Measurements from ENCODE around the gene CTDP1.
A peak's percentile ranks its signal among the peaks of the same experiment; 100 is the strongest.

The CTDP1 gene

DNA sequence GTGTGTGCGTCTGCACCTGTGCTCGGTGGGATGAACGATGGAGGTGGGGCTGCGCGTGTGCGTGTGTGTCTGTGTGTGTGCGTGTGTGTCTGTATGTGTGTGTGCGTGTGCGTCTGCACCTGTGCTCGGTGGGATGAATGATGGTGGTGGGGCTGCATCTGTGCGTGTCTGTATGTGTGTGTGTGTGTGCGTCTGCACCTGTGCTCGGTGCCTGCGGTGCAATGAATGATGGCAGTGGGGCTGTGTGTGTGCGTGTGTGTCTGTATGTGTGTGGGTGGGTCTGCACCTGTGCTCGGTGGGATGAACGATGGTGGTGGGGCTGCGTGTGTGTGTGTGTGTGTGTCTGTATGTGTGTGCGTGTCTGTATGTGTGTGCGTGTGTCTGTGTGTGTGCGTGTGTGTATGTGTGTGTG, 48.5 kb upstream of the CTDP1 start:
- H3K36me3 ChIP-seq (ENCODE audit: control insufficient read depth in 2 of 2, insufficient read depth in 1 of 2, low read length in 2 of 2) = no peaks in the 10 kb centered on the region
- no peak overlapping the region for H3K4me3 ChIP-seq (ENCODE audit: low read depth, low read length)
- ChIA-PET POLR2A (no interaction called here), CTCF (no interaction called here)
- no peaks in the 10 kb centered on the region for H3K9me3 ChIP-seq (ENCODE audit: control insufficient read depth, insufficient read depth, low read depth, low read length)
- no peak overlapping the region for H3K27ac ChIP-seq (ENCODE audit: extremely low read depth, low read depth, low read length)
- TF ChIP-seq ZNF112 (tag by site-specific recombination; IDR thresholded peaks at IDR 0.05) = no peak
- TF ChIP-seq, protein P1, sequence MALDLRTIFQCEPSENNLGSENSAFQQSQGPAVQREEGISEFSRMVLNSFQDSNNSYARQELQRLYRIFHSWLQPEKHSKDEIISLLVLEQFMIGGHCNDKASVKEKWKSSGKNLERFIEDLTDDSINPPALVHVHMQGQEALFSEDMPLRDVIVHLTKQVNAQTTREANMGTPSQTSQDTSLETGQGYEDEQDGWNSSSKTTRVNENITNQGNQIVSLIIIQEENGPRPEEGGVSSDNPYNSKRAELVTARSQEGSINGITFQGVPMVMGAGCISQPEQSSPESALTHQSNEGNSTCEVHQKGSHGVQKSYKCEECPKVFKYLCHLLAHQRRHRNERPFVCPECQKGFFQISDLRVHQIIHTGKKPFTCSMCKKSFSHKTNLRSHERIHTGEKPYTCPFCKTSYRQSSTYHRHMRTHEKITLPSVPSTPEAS (tag by site-specific recombination; IDR thresholded peaks at IDR 0.05) = peak; percentile 93
- H3K4me1 ChIP-seq (ENCODE audit: control insufficient read depth, insufficient read depth, low read length) = no peaks in the 10 kb centered on the region

DNA sequence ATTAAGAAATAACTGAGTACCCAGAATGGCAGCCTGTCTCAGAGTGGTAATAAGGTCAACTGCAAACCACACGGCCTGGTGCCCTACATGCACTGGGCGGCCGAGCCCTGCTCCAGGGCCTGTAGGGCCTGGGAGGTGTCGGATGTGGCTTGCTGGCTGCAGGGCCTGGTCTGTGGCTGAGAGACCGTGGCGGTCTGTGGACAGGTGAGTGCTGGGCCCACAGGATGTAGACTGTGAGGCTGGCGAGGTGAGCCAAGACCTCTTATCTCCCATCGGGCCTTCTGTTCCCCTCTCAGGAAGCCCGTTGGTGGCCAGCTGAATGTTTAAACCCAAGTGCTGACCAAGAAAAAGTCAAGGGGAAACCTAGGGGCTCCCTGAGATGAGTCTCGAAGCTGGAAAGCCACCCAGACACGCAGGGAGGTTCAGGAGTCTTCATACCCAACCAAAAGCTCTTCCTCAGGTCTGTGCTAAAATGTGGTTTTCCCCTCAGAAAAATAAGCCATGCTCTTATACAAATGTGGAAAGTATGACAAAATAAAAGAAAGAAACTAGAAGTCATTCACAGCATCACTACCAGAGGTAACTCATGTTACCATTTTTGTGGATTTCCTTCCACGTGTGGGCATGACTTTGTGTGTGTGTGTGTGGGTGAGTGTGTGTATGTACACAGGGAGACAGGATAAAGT, 47.7 kb upstream of the CTDP1 start:
- TF ChIP-seq, protein P2, sequence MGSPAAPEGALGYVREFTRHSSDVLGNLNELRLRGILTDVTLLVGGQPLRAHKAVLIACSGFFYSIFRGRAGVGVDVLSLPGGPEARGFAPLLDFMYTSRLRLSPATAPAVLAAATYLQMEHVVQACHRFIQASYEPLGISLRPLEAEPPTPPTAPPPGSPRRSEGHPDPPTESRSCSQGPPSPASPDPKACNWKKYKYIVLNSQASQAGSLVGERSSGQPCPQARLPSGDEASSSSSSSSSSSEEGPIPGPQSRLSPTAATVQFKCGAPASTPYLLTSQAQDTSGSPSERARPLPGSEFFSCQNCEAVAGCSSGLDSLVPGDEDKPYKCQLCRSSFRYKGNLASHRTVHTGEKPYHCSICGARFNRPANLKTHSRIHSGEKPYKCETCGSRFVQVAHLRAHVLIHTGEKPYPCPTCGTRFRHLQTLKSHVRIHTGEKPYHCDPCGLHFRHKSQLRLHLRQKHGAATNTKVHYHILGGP (tag by site-specific recombination; IDR thresholded peaks at IDR 0.05) = no peak
- TF ChIP-seq, protein P3, sequence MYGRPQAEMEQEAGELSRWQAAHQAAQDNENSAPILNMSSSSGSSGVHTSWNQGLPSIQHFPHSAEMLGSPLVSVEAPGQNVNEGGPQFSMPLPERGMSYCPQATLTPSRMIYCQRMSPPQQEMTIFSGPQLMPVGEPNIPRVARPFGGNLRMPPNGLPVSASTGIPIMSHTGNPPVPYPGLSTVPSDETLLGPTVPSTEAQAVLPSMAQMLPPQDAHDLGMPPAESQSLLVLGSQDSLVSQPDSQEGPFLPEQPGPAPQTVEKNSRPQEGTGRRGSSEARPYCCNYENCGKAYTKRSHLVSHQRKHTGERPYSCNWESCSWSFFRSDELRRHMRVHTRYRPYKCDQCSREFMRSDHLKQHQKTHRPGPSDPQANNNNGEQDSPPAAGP (tag by site-specific recombination; IDR thresholded peaks at IDR 0.05) = no peak
- TF ChIP-seq, protein P4, sequence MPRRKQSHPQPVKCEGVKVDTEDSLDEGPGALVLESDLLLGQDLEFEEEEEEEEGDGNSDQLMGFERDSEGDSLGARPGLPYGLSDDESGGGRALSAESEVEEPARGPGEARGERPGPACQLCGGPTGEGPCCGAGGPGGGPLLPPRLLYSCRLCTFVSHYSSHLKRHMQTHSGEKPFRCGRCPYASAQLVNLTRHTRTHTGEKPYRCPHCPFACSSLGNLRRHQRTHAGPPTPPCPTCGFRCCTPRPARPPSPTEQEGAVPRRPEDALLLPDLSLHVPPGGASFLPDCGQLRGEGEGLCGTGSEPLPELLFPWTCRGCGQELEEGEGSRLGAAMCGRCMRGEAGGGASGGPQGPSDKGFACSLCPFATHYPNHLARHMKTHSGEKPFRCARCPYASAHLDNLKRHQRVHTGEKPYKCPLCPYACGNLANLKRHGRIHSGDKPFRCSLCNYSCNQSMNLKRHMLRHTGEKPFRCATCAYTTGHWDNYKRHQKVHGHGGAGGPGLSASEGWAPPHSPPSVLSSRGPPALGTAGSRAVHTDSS (tag by site-specific recombination; IDR thresholded peaks at IDR 0.05) = no peak
- TF ChIP-seq ZBTB8A (tag by site-specific recombination; IDR thresholded peaks at IDR 0.05) (no peak), ZIC2 (tag by site-specific recombination; IDR thresholded peaks at IDR 0.05) (no peak), ZNF2 (tag by site-specific recombination; IDR thresholded peaks at IDR 0.05) (no peak), YY1 (tag by site-specific recombination; IDR thresholded peaks at IDR 0.05) (no peak), ZBTB7A (tag by site-specific recombination; IDR thresholded peaks at IDR 0.05; ENCODE audit: low read depth) (no peak), ZNF596 (tag by site-specific recombination; IDR thresholded peaks at IDR 0.05) (no peak), PRDM1 (tag by site-specific recombination; IDR thresholded peaks at IDR 0.05) (no peak)
- TF ChIP-seq, protein P5, sequence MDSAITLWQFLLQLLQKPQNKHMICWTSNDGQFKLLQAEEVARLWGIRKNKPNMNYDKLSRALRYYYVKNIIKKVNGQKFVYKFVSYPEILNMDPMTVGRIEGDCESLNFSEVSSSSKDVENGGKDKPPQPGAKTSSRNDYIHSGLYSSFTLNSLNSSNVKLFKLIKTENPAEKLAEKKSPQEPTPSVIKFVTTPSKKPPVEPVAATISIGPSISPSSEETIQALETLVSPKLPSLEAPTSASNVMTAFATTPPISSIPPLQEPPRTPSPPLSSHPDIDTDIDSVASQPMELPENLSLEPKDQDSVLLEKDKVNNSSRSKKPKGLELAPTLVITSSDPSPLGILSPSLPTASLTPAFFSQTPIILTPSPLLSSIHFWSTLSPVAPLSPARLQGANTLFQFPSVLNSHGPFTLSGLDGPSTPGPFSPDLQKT (IDR thresholded peaks at IDR 0.05; ENCODE audit: borderline replicate concordance, low read depth, low read length) = no peak
- TF ChIP-seq, protein P6, sequence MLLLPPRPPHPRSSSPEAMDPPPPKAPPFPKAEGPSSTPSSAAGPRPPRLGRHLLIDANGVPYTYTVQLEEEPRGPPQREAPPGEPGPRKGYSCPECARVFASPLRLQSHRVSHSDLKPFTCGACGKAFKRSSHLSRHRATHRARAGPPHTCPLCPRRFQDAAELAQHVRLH (tag by site-specific recombination; IDR thresholded peaks at IDR 0.05) = no peak
- TF ChIP-seq, protein P7, sequence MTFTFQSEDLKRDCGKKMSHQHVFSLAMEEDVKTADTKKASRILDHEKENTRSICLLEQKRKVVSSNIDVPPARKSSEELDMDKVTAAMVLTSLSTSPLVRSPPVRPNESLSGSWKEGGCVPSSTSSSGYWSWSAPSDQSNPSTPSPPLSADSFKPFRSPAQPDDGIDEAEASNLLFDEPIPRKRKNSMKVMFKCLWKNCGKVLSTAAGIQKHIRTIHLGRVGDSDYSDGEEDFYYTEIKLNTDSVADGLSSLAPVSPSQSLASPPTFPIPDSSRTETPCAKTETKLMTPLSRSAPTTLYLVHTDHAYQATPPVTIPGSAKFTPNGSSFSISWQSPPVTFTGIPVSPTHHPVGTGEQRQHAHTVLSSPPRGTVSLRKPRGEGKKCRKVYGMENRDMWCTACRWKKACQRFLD (tag by site-specific recombination; IDR thresholded peaks at IDR 0.05) = no peak
- Histone ChIP-seq H3K27ac (ENCODE audit: extremely low read depth, low read depth, low read length) (no peak overlapping the region), H3K4me1 (ENCODE audit: control insufficient read depth, insufficient read depth, low read length) (no peaks in the 10 kb centered on the region), H3K36me3 (ENCODE audit: control insufficient read depth in 2 of 2, insufficient read depth in 1 of 2, low read length in 2 of 2) (no peaks in the 10 kb centered on the region), H3K9me3 (ENCODE audit: control insufficient read depth, insufficient read depth, low read depth, low read length) (no peaks in the 10 kb centered on the region), H3K4me3 (ENCODE audit: low read depth, low read length) (no peak overlapping the region)
- POLR2A ChIA-PET = no interaction called here
- CTCF ChIA-PET = interaction anchor here (1.0 kb wide), 1 partner anchor 247 kb away, joined by 7 read pairs; no protein-coding TSS in a partner anchor

Measured in HEK293 (cell line).